ENCODE data around the gene SELENOI. TPM values are rescaled to one million over a fixed set of nuclear protein-coding genes. Genes with fewer than 3 reads are reported as not detected.
"Not testable (repeated sequence)": the region's sequence is repeated elsewhere in the genome, so short reads cannot be mapped to it uniquely, and the experiment has no call there.

The SELENOI gene
- polyA plus RNA-seq, 3 donors, result 21.0 to 23.0 (median 22.4) TPM

GRCh38 chr2:26355038-26355995 is 9.4 kb downstream of the SELENOI start:
- peak in 2 of 3 donors; percentile 42 to 72 for DNase-seq (ENCODE audit: low read depth in 3 of 3, low spot score in 2 of 3)

- DNase-seq (ENCODE audit: low read depth in 3 of 3, low spot score in 2 of 3), result no peak
These were observed 10.2 kb downstream of the SELENOI start for GRCh38 chr2:26356111-26356510.

GRCh38 chr2:26356771-26357170 is 10.8 kb downstream of the SELENOI start:
- DNase-seq (ENCODE audit: low read depth in 3 of 3, low spot score in 2 of 3), result no peak

GRCh38 chr2:26359886-26360473 is 14.0 kb downstream of the SELENOI start:
- no peak for DNase-seq (ENCODE audit: low read depth in 3 of 3, low spot score in 2 of 3)

DNA sequence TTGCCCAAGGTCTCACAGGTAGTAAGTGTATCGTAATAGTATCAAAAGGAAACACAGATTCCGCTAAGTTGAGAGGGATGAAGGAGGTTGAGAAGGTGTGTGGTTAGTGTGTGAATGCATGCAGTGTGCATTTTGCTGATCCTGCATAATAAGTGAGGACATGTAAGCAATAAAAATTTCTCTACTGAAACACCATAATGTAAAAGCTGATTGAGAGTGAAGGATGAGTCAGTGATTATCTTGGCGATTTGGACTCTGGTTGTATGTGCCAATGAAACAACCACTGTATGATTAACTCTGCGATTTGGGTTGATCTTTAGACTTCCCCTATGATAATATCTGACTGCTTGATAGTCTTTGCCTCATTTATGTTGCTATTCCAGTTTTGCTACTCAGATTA is 17.4 kb downstream of the SELENOI start:
- DNase-seq (ENCODE audit: low read depth in 3 of 3, low spot score in 2 of 3), result no peak

- DNase-seq (ENCODE audit: low read depth in 3 of 3, low spot score in 2 of 3), result no peak
These were observed 18.0 kb downstream of the SELENOI start for GRCh38 chr2:26363958-26364357.

DNA sequence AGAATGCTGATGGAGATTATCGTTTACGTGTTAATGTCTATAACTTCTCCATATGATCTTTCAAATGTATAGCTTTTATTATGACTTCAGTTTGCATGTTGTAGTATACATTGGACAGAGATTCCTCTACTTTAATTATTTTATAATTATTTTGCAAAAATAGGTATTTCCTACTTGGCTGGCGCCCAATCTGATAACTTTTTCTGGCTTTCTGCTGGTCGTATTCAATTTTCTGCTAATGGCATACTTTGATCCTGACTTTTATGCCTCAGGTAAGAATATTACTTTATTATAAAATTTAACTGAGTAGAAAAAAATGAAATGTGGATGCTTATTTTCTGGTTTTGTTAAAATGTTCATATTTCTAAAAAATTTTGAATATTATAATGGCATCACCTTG is 18.7 kb downstream of the SELENOI start:
- no peak for DNase-seq (ENCODE audit: low read depth in 3 of 3, low spot score in 2 of 3)

- no peak for DNase-seq (ENCODE audit: low read depth in 3 of 3, low spot score in 2 of 3)
These were observed 21.0 kb downstream of the SELENOI start for GRCh38 chr2:26366957-26367356.

DNA sequence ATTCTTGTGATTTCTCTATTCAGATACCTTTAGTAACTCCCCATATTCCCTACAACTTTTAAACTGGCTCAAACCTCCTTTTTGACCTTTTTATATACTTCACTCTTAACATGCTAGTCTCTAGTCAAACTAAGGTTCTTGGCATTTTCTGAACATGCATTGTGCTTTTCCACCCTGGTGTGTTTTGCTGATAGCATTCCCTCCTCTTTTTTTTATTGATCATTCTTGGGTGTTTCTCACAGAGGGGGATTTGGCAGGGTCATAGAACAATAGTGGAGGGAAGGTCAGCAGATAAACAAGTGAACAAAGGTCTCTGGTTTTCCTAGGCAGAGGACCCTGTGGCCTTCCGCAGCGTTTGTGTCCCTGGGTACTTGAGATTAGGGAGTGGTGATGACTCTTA is 23.7 kb downstream of the SELENOI start:
- not testable (repeated sequence) for DNase-seq (ENCODE audit: low read depth in 3 of 3, low spot score in 2 of 3)

GRCh38 chr2:26370909-26371308 is 25.0 kb downstream of the SELENOI start:
- not testable (repeated sequence) for DNase-seq (ENCODE audit: low read depth in 3 of 3, low spot score in 2 of 3)

GRCh38 chr2:26376799-26377198 is 30.9 kb downstream of the SELENOI start:
- DNase-seq (ENCODE audit: low read depth in 3 of 3, low spot score in 2 of 3), result no peak

DNA sequence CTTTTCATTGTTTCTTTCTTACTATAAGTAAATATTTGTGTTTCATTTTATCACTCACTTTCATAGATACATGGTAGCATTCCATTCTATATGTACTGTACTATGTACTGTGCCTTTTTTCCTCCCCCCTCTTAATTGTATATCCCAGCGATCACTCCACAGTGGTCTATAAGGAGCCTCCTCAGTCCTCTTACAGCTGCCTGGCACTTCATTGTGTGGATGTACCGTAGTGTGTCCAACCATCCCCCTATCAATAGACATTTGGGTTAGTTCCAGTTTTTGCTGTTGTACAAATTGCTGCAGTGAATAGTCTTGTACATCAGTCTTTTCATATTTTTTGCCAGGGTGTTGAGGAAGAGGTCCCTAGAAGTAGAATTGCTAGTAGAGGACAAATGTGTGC is 34.3 kb downstream of the SELENOI start:
- DNase-seq (ENCODE audit: low read depth in 3 of 3, low spot score in 2 of 3), result no peak

GRCh38 chr2:26382564-26382963 is 36.6 kb downstream of the SELENOI start:
- DNase-seq (ENCODE audit: low read depth in 3 of 3, low spot score in 2 of 3), result no peak

DNA sequence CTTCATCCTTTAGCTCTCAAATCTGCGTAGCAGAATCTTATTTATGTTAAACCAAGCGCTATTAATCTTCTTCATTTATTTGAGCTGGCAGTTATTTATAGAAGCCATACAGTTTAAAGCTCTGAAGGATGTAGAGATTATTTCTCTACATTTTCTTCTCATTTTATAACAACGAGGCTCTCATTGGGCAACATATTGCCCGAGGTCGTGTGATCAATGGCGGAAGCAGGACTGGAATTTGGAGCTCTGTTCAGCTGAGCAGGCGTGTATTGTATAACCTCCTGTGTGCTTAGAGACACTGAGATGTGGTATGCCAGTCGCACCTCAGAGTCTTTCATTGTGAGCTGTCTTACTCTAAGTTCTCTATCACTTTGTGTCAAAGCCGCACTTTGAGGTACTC is 38.2 kb downstream of the SELENOI start:
- no peak for DNase-seq (ENCODE audit: low read depth in 3 of 3, low spot score in 2 of 3)

DNA sequence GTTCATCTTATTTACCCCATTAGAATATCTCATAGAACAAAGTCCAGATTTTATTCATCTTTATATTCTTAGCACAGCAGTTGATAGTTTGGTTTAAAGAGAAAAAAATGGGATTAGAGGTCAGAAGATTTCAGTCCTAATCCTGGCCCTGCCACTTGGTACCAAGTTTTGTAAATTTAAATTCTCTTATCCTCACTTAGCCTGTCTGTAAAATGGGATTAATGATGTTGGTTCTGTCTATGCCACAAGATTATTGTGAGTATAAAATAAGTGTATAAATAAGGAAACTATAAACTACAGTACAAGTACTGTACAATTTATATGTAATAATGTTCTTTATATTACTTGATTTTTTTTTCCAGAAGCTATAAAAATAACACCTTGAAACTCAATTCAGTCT is 38.7 kb downstream of the SELENOI start:
- DNase-seq (ENCODE audit: low read depth in 3 of 3, low spot score in 2 of 3), result no peak

DNA sequence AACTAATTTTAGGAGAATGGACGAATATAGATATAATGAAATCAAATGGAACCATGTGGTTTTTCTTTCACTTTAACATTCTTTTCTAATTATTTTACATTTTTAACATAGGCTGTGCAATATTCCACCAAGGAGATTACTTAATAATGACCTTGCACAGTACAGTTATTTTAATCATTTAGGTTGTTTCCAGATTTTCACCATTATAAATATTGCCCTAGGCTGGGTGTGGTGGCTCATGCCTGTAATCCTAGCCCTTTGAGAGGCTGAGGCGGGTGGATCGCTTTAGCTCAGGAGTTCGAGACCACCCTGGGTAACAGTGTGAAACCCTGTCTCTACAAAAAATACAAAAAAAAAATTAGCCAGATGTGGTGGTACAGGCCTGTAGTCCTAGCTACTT is 41.2 kb downstream of the SELENOI start:
- DNase-seq (ENCODE audit: low read depth in 3 of 3, low spot score in 2 of 3), result no peak

DNA sequence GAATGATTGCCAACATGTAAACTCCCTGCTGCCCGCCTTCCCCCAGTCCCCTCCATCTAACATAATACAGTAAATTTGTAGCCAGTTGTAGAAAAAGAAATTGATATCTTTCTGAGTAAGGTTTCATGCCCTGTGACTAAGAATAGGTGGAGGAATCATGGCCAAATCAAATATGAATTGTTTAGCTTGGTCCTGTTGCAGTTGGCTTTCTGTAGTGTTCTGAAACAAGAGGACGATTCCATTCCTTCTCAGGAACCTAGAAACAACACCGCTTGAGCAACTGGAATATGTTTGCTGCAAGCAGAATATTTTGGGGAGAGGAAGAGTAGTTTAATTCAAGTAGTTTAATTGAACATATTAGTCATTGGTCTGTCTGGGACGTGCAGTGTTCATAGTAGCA is 48.8 kb downstream of the SELENOI start:
- no peak for DNase-seq (ENCODE audit: low read depth in 3 of 3, low spot score in 2 of 3)

- no peak for DNase-seq (ENCODE audit: low read depth in 3 of 3, low spot score in 2 of 3)
These were observed 49.5 kb downstream of the SELENOI start for GRCh38 chr2:26395394-26395793.

GRCh38 chr2:26396734-26397298 is 50.9 kb downstream of the SELENOI start:
- DNase-seq (ENCODE audit: low read depth in 3 of 3, low spot score in 2 of 3), result no peak

- no peak for DNase-seq (ENCODE audit: low read depth in 3 of 3, low spot score in 2 of 3)
These were observed 53.9 kb downstream of the SELENOI start for GRCh38 chr2:26399771-26400376.

- no peak for DNase-seq (ENCODE audit: low read depth in 3 of 3, low spot score in 2 of 3)
These were observed 54.8 kb downstream of the SELENOI start for GRCh38 chr2:26400723-26401122.

Data from right renal cortex interstitium (tissue), 3 donors.